NCI-H446 treated with DMSO at 0.1 percent for 48 hours (cell line): Measurements from ENCODE around the gene PDE8A.
"Not testable (repeated sequence)": the region's sequence is repeated elsewhere in the genome, so short reads cannot be mapped to it uniquely, and the experiment has no call there.

Source experiments
- DNase-seq: peaks from one replicate; lab custom pipeline; 2025; lab: John Stamatoyannopoulos, UW

The PDE8A gene

DNA sequence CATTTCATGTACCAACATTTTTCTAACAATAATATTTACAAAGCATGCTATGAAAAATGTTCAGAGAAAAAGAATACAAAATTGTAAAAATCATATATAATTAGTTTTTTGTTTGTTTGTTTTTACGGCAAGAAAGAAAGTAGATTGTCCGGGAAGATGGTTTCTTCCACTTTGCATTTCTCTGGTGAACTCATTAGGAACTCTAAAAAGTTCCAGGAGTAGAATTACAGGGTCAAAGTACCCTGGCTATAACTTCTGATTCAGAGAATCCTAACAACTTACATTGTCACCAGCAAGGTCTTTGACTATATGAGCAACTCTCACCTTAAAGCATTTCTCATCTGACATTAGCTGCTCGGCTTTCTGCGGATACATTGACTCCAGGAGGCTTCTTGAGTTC lies 196.7 kb downstream of the PDE8A start:
- DNase-seq = no peak

DNA sequence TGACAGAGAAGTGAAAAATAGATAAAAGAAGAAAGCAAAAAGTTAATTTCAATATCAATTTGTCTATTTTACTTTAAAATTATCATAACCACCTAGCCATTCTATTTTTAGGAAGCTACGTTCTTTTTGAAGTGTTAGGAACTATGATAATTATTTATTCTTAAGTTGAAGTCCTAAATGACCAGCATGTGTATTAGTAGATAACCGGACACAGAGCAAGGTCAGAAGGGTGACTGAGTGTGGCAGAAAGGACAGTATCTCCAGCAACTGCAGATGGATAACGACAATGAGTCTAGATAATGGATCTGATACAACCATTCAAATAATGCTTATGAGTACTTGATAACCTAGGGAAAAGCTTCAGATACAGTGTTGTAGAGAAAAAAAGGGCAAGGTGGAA lies 198.0 kb downstream of the PDE8A start:
- no peak for DNase-seq

DNA sequence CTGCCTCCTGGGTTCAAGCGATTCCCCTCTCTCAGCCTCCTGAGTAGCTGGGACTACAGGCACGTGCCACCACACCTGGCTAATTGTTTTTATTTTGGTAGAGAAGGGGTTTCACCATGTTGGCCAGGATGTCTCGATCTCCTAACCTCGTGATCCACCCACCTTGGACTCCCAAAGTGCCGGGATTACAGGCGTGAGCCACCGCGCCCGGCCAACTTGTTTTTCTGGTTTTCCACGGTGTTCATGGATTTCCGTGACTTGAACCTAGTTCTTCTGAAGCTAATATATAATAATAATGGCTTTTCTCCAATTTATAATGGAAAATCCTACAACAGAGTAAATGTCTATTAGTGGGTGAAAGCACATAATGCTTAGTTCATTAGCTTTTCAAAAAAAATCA lies 203.7 kb downstream of the PDE8A start:
- DNase-seq = not testable (repeated sequence)

GRCh38 chr15:85188171-85188577 lies 206.5 kb downstream of the PDE8A start:
- not testable (repeated sequence) for DNase-seq
